Endothelial cell of umbilical vein (primary cell): ENCODE results near the gene GRIA1. TPM values are rescaled to one million over a fixed set of nuclear protein-coding genes. Genes with fewer than 3 reads are reported as not detected.

ENCODE experiments used
- BruUV-seq: library from RNA; stranded (reverse); fragments of 400-500 nt; replicated peaks from 2 replicates; lab custom pipeline; 2021; lab: Mats Ljungman, UMichigan
- CTCF ChIA-PET: fragments of 300-600, 350-600 bp; sonication (Branson Sonifier 250); formaldehyde crosslinking; loops from one replicate; lab custom pipeline; 2021; ENCODE audit warnings: antibody characterized with exemption, inconsistent platforms; lab: Charles Lee
- POLR2A ChIA-PET: fragments of 300-600, 350-600 bp; sonication (Branson Sonifier 250); formaldehyde crosslinking; loops from one replicate; lab custom pipeline; 2021; ENCODE audit warnings: antibody characterized with exemption, inconsistent platforms; lab: Charles Lee
- DNase-seq: peaks from one replicate; pipeline ENCODE4 v3.0.0-alpha.2; 2011; ENCODE audit warnings: low read depth, low spot score
- FAIRE-seq: peaks from 2 replicates; lab custom pipeline; 2011; peaks lifted over from hg19 to GRCh38; lab: Jason Lieb, UNC
- H2AFZ ChIP-seq: 2 replicates; pipeline ENCODE4 v1.6.0; 2012; ENCODE audit warnings: low read depth, low read length, control low read depth, inconsistent platforms
- H3K27ac ChIP-seq: 2 replicates; pipeline ENCODE4 v1.5.1; 2011; ENCODE audit warnings: low read depth, mild to moderate bottlenecking, control low read depth, low read length, moderate library complexity; ENCODE audit not compliant: insufficient read depth
- H3K27me3 ChIP-seq, 2 experiments: 2 replicates each; pipeline versions ENCODE4 v1.6.0 to v1.6.1; 2011; ENCODE audit warnings: low read length in 2 of 2, mixed read lengths in 1 of 2; ENCODE audit not compliant: control insufficient read depth in 2 of 2, insufficient read depth in 2 of 2
- H3K36me3 ChIP-seq, 2 experiments: 2 replicates in 1 of 2; 3 replicates in 1 of 2; pipeline ENCODE4 v1.5.1; 2011; ENCODE audit warnings: low read length in 2 of 2, mild to moderate bottlenecking in 1 of 2, moderate library complexity in 1 of 2; ENCODE audit not compliant: control insufficient read depth in 2 of 2, insufficient read depth in 2 of 2; ENCODE audit errors: extremely low read depth in 1 of 2
- H3K4me1 ChIP-seq: 3 replicates; pipeline ENCODE4 v1.5.1; 2011; ENCODE audit warnings: mild to moderate bottlenecking, low read length; ENCODE audit not compliant: control insufficient read depth, insufficient read depth; ENCODE audit errors: extremely low read depth
- H3K4me2 ChIP-seq: 2 replicates; pipeline ENCODE4 v1.6.1; 2011; ENCODE audit warnings: low read length, control low read depth, mixed read lengths; ENCODE audit not compliant: insufficient read depth
- H3K4me3 ChIP-seq, 3 experiments: fragments of 200-600 bp in 1 of 3; sonication (generic), shearing (Covaris generic) in 1 of 3; replicated peaks in 1 of 3; 2 replicates each; pipeline ENCODE4 v1.5.1; 2011 to 2016; ENCODE audit warnings: control low read depth in 3 of 3, low read length in 3 of 3, mild to moderate bottlenecking in 2 of 3, inconsistent platforms in 1 of 3, low read depth in 1 of 3, moderate library complexity in 1 of 3; ENCODE audit not compliant: insufficient read depth in 1 of 3
- H3K79me2 ChIP-seq: 2 replicates; pipeline ENCODE4 v1.6.0; 2012; ENCODE audit warnings: low read length, inconsistent platforms; ENCODE audit not compliant: control insufficient read depth, insufficient read depth
- H3K9ac ChIP-seq: replicated peaks from 2 replicates; pipeline ENCODE3; 2011; ENCODE audit warnings: low read length, control low read depth; ENCODE audit not compliant: insufficient read depth; ENCODE audit errors: extremely low read depth
- H3K9me1 ChIP-seq: replicated peaks from 3 replicates; pipeline ENCODE4 v1.6.0; 2011; ENCODE audit warnings: mild to moderate bottlenecking, low read length; ENCODE audit not compliant: control insufficient read depth, insufficient read depth; ENCODE audit errors: extremely low read depth
- H3K9me3 ChIP-seq: replicated peaks from 2 replicates; pipeline ENCODE4 v1.5.1; 2012; ENCODE audit warnings: low read length, inconsistent platforms; ENCODE audit not compliant: control insufficient read depth, insufficient read depth
- H4K20me1 ChIP-seq: replicated peaks from 2 replicates; pipeline ENCODE3; 2011; ENCODE audit warnings: mild to moderate bottlenecking, low read length; ENCODE audit not compliant: control insufficient read depth, insufficient read depth; ENCODE audit errors: extremely low read depth
- EZH2 ChIP-seq: IDR thresholded peaks from 2 replicates; pipeline ENCODE4 v1.6.1; 2012; ENCODE audit warnings: borderline replicate concordance, low read depth, mild to moderate bottlenecking, moderate library complexity, low read length, inconsistent platforms; ENCODE audit not compliant: severe bottlenecking
- FOS ChIP-seq: IDR thresholded peaks from 2 replicates; pipeline ENCODE4 v1.6.1; 2011; ENCODE audit warnings: mild to moderate bottlenecking, low read length, moderate library complexity, borderline replicate concordance; ENCODE audit not compliant: insufficient read depth
- GATA2 ChIP-seq: IDR thresholded peaks from 2 replicates; pipeline ENCODE4 v1.7.0; 2011; ENCODE audit warnings: low read depth, mild to moderate bottlenecking, moderate library complexity, mixed read lengths, low read length; ENCODE audit not compliant: insufficient read length, insufficient read depth
- JUN ChIP-seq: IDR thresholded peaks from 2 replicates; pipeline ENCODE4 v1.6.1; 2011; ENCODE audit warnings: borderline replicate concordance, low read depth; ENCODE audit not compliant: insufficient read length, insufficient read depth
- MAX ChIP-seq: IDR thresholded peaks from 2 replicates; pipeline ENCODE4 v1.6.1; 2011; ENCODE audit not compliant: insufficient read depth, insufficient read length
- MYC ChIP-seq: IDR thresholded peaks from one replicate; pipeline ENCODE4 v1.6.1; 2011; ENCODE audit warnings: mild to moderate bottlenecking, low read depth, low read length
- POLR2A ChIP-seq: IDR thresholded peaks from 2 replicates; pipeline ENCODE4 v1.6.1; 2012; ENCODE audit warnings: low read depth, mild to moderate bottlenecking, control low read depth, low read length
- POLR2AphosphoS5 ChIP-seq: IDR thresholded peaks from 2 replicates; pipeline ENCODE4 v1.6.1; 2012; ENCODE audit warnings: low read depth, mild to moderate bottlenecking, control low read depth, low read length, moderate library complexity; ENCODE audit not compliant: insufficient read depth
- dilution Hi-C: fragments of 300-500 bp; cut with MboI; formaldehyde crosslinking; loops from one replicate; pipeline ENCODE4 v1.15.0; 2019; ENCODE audit warnings: low sequenced_read_pairs; ENCODE audit not compliant: extremely low pct_ligation_motif_present
- intact Hi-C: fragments of 100-400 bp; cut with micrococcal nuclease; formaldehyde crosslinking; loops from one replicate; pipeline ENCODE4 v1.10.0; 2022
- polyA plus RNA-seq, 4 experiments: library from polyadenylated mRNA; depleted of rRNA in 3 of 4; stranded (reverse) in 3 of 4; unstranded in 1 of 4; fragments of >200 nt; gene quantifications; 2 replicates each; pipeline versions ENCODE4 v1.2.1 to v1.2.3, GENCODE V29; 2011 to 2012; ENCODE audit warnings: missing spikeins in 1 of 4
- total RNA-seq: library from RNA; stranded (reverse); gene quantifications from 2 replicates; pipeline ENCODE4 v1.2.3, GENCODE V29; 2021
- TF ChIP-seq, protein P1 (sequence below), 2 donors: IDR thresholded peaks; 1 replicate in 1 of 2; 2 replicates in 1 of 2; pipeline ENCODE4 v1.5.1; 2011; ENCODE audit warnings: low read length in 2 of 2, mild to moderate bottlenecking in 2 of 2, moderate library complexity in 2 of 2, control low read depth in 1 of 2, inconsistent platforms in 1 of 2, low read depth in 1 of 2; ENCODE audit not compliant: insufficient read depth in 1 of 2; ENCODE audit errors: extremely low read depth in 1 of 2

Gene GRIA1
- total and polyA plus RNA-seq, 2 donors (not counting 3 experiments of a cell fraction or from before 2014, with no cell fraction given): not detected

DNA sequence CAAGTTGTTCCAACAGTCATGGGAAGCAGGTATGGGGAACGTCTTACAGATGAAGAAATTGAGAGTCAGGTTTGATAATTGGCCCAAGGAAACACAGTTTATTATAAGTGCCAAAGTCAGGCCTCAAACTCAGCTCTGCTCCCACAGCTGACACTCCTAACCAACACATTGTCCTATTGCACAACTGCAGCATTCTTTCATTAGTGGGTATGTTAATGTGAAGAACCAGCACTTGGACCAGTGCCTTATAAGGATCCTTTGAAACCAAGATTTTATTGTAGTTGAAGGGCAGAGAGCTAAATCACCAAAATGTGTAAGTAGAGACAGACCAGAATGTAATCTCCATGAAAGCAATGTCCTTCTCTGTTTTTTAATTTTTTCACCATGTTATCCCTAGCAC is 56.1 kb downstream of the GRIA1 start:
- intact Hi-C loops (no loop called here), dilution Hi-C loops (no loop called here)
- ChIA-PET CTCF (interaction anchor here (1.1 kb wide), 1 partner anchor 13 kb away, joined by 4 read pairs; no protein-coding TSS in a partner anchor), POLR2A (no interaction called here)
- Histone ChIP-seq H3K4me1 (peaks cover 7% of the 10 kb centered on the region), H3K36me3 (no peaks in the 10 kb centered on the region), H4K20me1 (no peaks in the 10 kb centered on the region), H3K27ac (no peak overlapping the region), H3K9me1 (no peaks in the 10 kb centered on the region), H3K4me3 (no peak overlapping the region), H3K9ac (no peak overlapping the region), H3K79me2 (no peaks in the 10 kb centered on the region), H2AFZ (no peak overlapping the region), H3K27me3 (no peaks in the 10 kb centered on the region), H3K9me3 (no peaks in the 10 kb centered on the region), H3K4me2 (no peak overlapping the region)
- no TSS peak for BruUV-seq
- DNase-seq (no peak), FAIRE-seq (no peak)
- TF ChIP-seq GATA2: no peak
- TF ChIP-seq, protein P1, sequence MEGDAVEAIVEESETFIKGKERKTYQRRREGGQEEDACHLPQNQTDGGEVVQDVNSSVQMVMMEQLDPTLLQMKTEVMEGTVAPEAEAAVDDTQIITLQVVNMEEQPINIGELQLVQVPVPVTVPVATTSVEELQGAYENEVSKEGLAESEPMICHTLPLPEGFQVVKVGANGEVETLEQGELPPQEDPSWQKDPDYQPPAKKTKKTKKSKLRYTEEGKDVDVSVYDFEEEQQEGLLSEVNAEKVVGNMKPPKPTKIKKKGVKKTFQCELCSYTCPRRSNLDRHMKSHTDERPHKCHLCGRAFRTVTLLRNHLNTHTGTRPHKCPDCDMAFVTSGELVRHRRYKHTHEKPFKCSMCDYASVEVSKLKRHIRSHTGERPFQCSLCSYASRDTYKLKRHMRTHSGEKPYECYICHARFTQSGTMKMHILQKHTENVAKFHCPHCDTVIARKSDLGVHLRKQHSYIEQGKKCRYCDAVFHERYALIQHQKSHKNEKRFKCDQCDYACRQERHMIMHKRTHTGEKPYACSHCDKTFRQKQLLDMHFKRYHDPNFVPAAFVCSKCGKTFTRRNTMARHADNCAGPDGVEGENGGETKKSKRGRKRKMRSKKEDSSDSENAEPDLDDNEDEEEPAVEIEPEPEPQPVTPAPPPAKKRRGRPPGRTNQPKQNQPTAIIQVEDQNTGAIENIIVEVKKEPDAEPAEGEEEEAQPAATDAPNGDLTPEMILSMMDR (IDR thresholded peaks at IDR 0.05; ENCODE audit: extremely low read depth in 1 of 2, insufficient read depth in 1 of 2, low read depth in 1 of 2, low read length in 2 of 2): no peak
- TF ChIP-seq MAX: no peak
- TF ChIP-seq FOS: no peak
- no peak for TF ChIP-seq POLR2AphosphoS5
- no peak for TF ChIP-seq MYC
- no peak for TF ChIP-seq POLR2A
- TF ChIP-seq EZH2: no peak
- TF ChIP-seq JUN: no peak
